Left ventricle myocardium inferior (tissue), 1 donor: ENCODE data around the gene SETBP1. TPM values are rescaled to one million over a fixed set of nuclear protein-coding genes. Genes with fewer than 3 reads are reported as not detected.

ENCODE experiments used
- DNase-seq: peaks from one replicate; pipeline ENCODE4 v3.0.0-alpha.2; 2020
- H3K27ac ChIP-seq: fragments of 200-600 bp; replicated peaks from 2 replicates; pipeline ENCODE4 v1.8.0; 2021
- H3K27me3 ChIP-seq: fragments of 200-600 bp; 2 replicates; pipeline ENCODE4 v1.8.0; 2021; ENCODE audit warnings: low read depth
- H3K36me3 ChIP-seq: fragments of 200-600 bp; 2 replicates; pipeline ENCODE4 v1.8.0; 2021
- H3K4me1 ChIP-seq: fragments of 200-600 bp; 2 replicates; pipeline ENCODE4 v1.8.0; 2021
- H3K4me3 ChIP-seq: fragments of 200-600 bp; 2 replicates; pipeline ENCODE4 v1.8.0; 2021; ENCODE audit warnings: mild to moderate bottlenecking, moderate library complexity
- H3K9me3 ChIP-seq: fragments of 200-600 bp; replicated peaks from 2 replicates; pipeline ENCODE4 v1.8.0; 2021
- intact Hi-C: fragments of 100-400 bp; cut with micrococcal nuclease; formaldehyde crosslinking; loops from one replicate; pipeline ENCODE4 v1.11.0; 2022
- total RNA-seq: library from RNA; stranded (reverse); fragmentation: NEBNext Ultra II Directional; extraction: Animal tissue kit (Norgen Biotek cat#: 25700); gene quantifications from one replicate; pipeline ENCODE4 v1.2.1, GENCODE V29; 2021
- TF ChIP-seq, protein P1 (sequence below): fragments of 200-600 bp; IDR thresholded peaks from 2 replicates; pipeline ENCODE4 v1.8.0; 2021; ENCODE audit warnings: antibody characterized with exemption, mild to moderate bottlenecking, borderline replicate concordance
- donor health status: DM: no; HTN: yes; CAD: no; lungs with severe emphysema.

SETBP1 gene
- total RNA-seq, 1 donor from 2014 or later = 10.3 TPM

DNA sequence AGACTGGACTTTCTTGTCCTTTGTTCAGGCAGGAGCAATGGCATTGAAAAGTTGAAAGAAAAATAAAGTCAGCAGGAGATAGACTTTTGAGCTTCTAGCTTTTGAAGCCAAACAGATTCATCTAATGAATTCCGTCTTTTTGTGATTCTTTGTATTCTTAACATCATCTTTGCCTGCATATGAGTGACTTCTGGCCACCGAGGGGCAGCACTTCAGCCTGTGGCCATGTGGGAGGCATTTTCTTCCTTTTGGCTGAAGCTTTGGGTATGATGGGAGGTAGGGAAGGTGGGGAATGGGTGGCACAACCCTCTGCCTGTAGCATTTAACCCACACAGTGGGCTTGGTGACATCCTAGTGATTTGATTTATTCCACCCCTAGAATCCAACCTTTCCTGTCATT, 220.6 kb downstream of the SETBP1 start:
- no peak for DNase-seq
- peaks cover 50% of the 10 kb centered on the region for H3K27me3 ChIP-seq
- peaks cover 8% of the 10 kb centered on the region for H3K4me1 ChIP-seq
- no peak overlapping the region for H3K4me3 ChIP-seq
- H3K36me3 ChIP-seq = no peaks in the 10 kb centered on the region
- intact Hi-C loops = no loop called here
- H3K27ac ChIP-seq = no peak overlapping the region
- H3K9me3 ChIP-seq = no peaks in the 10 kb centered on the region
- TF ChIP-seq, protein P1, sequence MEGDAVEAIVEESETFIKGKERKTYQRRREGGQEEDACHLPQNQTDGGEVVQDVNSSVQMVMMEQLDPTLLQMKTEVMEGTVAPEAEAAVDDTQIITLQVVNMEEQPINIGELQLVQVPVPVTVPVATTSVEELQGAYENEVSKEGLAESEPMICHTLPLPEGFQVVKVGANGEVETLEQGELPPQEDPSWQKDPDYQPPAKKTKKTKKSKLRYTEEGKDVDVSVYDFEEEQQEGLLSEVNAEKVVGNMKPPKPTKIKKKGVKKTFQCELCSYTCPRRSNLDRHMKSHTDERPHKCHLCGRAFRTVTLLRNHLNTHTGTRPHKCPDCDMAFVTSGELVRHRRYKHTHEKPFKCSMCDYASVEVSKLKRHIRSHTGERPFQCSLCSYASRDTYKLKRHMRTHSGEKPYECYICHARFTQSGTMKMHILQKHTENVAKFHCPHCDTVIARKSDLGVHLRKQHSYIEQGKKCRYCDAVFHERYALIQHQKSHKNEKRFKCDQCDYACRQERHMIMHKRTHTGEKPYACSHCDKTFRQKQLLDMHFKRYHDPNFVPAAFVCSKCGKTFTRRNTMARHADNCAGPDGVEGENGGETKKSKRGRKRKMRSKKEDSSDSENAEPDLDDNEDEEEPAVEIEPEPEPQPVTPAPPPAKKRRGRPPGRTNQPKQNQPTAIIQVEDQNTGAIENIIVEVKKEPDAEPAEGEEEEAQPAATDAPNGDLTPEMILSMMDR = peak; percentile 26

DNA sequence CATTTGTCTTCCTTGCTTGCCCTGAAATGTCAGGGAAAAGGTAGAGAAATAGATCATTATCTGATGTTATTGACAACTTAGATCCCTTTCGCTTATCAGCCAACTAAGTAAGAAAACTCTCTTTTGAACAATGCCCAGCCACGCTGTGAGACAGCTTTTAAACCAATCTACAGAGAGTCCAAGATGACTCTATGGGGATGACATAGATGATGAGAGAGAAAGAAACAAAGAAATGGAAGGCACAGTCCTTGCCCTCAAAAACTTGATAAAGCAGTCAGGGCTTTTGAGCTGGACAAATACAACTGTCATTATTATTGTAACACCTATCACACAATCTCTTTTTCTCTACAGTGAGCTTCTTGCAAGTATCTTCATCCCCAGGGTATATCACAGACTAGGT, 222.6 kb downstream of the SETBP1 start:
- H3K4me1 ChIP-seq = peaks cover 6% of the 10 kb centered on the region
- H3K27me3 ChIP-seq = peaks cover 31% of the 10 kb centered on the region
- H3K9me3 ChIP-seq = no peaks in the 10 kb centered on the region
- TF ChIP-seq, protein P1 = no peak
- no peak overlapping the region for H3K27ac ChIP-seq
- no peak for DNase-seq
- intact Hi-C loops = no loop called here
- H3K36me3 ChIP-seq = no peaks in the 10 kb centered on the region
- no peak overlapping the region for H3K4me3 ChIP-seq

DNA sequence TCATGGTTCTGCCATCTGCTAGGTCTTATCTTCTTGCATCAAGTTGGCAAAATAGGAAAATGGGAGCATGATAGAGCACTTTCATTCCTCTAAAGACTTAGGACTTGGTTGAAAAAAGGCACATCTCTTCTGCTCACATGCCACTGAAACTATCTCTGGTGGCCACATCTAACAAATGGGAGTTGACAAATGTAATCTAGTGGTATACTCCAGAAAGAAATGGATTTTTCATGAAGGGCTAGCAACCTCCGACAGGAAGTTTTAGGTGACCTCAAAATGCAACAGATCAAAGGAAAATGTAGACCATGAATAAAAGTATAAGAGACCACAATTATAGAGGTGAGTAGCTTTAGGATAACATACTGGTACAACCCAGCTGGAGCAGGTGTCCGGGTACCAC, 224.1 kb downstream of the SETBP1 start:
- H3K27me3 ChIP-seq = peaks cover 20% of the 10 kb centered on the region
- H3K4me1 ChIP-seq = peaks cover 10% of the 10 kb centered on the region
- intact Hi-C loops = no loop called here
- no peaks in the 10 kb centered on the region for H3K9me3 ChIP-seq
- H3K4me3 ChIP-seq = no peak overlapping the region
- no peak overlapping the region for H3K27ac ChIP-seq
- H3K36me3 ChIP-seq = no peaks in the 10 kb centered on the region
- DNase-seq = no peak
- TF ChIP-seq, protein P1 = no peak

DNA sequence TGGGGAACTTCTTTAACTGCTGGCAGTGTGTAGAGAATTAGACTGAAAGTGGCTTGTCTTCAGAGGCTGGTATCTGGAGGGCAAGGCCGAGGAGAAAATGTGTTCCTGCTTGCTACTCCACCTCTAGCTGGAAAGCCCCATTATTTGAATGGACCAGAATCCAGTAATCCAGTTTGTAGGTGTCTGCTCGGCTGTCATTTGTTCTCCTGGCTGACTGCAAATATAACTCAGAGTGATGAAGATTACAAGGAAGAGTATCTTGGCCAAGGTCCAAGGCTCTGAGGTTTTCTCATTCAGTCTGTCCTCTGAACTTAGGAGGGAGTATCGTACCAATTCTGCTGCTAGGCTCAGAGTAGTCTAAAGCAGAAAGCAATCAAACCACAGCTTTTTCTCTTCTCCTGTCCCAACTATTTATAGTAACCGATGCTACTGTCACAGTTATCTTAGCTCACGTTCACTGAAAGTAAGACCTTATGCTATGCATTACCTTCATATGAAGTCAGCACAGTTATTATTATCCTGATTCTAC, 228.6 kb downstream of the SETBP1 start:
- peaks cover 11% of the 10 kb centered on the region for H3K4me1 ChIP-seq
- no peak overlapping the region for H3K27ac ChIP-seq
- no peaks in the 10 kb centered on the region for H3K36me3 ChIP-seq
- DNase-seq = no peak
- intact Hi-C loops = no loop called here
- H3K9me3 ChIP-seq = no peaks in the 10 kb centered on the region
- peaks cover 9% of the 10 kb centered on the region for H3K27me3 ChIP-seq
- H3K4me3 ChIP-seq = no peak overlapping the region
- TF ChIP-seq, protein P1 = no peak

DNA sequence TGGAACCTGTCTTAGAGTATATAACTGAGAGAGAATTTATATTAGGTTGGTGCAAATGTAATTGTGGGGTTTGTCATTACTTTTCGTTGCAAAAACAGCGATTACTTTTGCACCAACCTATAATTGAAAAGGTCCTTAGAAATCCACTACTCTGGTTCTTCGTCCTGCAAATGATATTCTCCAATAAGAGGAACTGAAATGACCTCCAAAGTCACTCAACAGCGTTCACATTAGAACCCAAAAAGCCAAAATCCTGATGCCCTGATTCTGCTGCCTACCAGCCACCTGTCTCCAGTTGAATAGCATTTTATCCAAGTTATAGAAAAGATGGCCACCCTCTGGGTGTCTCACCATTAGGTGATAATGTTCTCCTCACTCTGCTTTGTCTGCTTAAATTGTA, 230.6 kb downstream of the SETBP1 start:
- H3K27me3 ChIP-seq = peaks cover 9% of the 10 kb centered on the region
- intact Hi-C loops = no loop called here
- TF ChIP-seq, protein P1 = no peak
- DNase-seq = no peak
- no peak overlapping the region for H3K27ac ChIP-seq
- no peaks in the 10 kb centered on the region for H3K9me3 ChIP-seq
- no peaks in the 10 kb centered on the region for H3K36me3 ChIP-seq
- no peak overlapping the region for H3K4me3 ChIP-seq
- H3K4me1 ChIP-seq = peaks cover 11% of the 10 kb centered on the region
